GM12874 (cell line): ENCODE data around the gene FCER1A.

Source experiments
- TF ChIP-seq, protein P1 (sequence below): IDR thresholded peaks from 2 replicates; pipeline ENCODE4 v1.5.1; 2011; ENCODE audit warnings: low read depth, mild to moderate bottlenecking, control low read depth, low read length, moderate library complexity; ENCODE audit not compliant: insufficient read depth

The FCER1A gene

DNA sequence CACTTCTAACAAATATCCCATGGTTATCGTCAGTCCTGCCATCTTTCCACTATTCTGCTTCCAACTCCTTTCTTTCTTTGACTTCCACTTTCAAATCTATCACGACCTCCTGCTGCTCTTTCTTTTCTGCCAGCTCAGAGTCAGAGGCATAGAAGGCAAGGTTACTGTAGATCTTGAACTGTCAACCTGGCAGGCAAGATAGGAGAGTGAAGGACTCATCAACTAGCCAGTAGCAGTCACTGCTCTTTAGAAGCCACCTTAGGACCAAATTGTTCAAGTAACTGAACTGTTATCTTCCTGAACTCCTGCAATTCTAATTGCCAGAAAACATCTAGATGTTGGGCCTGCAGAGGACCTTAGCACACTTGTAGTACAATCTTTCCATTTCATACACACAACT lies 13.1 kb upstream of the FCER1A start:
- TF ChIP-seq, protein P1, sequence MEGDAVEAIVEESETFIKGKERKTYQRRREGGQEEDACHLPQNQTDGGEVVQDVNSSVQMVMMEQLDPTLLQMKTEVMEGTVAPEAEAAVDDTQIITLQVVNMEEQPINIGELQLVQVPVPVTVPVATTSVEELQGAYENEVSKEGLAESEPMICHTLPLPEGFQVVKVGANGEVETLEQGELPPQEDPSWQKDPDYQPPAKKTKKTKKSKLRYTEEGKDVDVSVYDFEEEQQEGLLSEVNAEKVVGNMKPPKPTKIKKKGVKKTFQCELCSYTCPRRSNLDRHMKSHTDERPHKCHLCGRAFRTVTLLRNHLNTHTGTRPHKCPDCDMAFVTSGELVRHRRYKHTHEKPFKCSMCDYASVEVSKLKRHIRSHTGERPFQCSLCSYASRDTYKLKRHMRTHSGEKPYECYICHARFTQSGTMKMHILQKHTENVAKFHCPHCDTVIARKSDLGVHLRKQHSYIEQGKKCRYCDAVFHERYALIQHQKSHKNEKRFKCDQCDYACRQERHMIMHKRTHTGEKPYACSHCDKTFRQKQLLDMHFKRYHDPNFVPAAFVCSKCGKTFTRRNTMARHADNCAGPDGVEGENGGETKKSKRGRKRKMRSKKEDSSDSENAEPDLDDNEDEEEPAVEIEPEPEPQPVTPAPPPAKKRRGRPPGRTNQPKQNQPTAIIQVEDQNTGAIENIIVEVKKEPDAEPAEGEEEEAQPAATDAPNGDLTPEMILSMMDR: no peak

DNA sequence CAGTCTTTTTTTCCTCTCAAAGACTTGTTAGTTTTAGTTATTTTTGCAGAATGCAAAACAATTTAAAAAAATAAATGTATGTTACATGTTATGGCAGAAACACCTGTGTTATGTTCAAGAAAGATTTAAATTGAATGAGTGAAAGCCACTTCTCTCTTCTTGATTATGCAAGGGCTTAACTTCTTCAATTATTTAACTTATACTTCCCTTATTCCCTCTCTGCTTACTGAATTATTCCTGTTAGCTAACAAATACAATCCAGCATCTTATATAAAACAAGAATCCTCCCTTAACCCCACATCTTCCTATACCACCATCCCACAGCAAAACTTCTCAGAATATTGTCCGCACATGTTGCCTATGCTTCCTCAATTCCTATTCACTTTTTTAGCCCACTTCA lies 10.7 kb upstream of the FCER1A start:
- TF ChIP-seq, protein P1: no peak

DNA sequence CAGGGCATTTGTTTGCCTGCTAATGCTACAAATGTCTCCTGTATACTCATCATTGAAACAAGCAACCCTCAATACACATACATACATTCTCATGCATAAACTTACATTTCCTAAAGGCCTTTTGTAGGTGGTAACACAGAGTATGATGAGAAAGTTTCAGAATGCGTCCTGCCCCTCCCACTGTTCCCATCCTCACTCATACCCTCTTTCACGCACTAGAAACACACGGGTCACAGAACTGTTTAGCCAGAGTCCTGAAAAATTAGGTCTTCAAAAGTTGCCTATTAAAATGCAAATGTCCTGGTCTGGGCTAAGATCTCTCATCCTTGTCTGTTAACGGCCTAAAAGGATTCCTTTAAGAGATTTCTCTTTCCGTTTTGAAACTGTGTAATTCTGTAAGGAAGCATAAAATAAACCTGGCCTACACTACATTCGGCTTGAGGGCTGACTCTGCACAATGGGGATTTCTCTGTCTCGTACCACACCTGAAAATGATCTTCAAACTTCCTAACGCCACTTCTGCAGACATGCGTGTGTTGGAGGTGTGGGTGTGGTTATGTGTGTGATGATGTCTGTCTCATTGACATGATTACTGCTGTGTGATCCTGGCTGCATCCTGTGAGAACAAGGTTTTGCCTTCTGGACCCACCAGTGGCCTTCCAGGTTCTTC lies 5.3 kb upstream of the FCER1A start:
- TF ChIP-seq, protein P1: no peak

DNA sequence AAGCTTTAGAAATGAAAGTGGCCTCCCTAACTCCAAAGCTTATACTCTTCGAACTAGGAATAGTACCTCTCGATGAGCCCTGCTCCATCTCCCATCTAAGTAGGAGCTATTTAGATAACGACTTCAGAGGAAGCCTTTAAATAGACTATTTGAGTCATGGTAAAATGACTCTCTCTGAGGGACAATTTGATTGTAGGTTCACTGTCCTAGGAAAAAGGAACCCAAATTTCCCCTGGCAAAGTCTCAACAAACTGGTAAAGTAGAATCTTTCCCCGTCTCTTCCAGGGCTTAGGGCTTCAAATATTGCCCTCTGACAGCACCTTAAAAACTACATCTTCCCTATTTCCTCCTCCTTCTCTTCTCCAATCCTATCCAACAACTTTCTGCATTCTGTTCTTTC lies 2.0 kb upstream of the FCER1A start:
- TF ChIP-seq, protein P1: no peak

DNA sequence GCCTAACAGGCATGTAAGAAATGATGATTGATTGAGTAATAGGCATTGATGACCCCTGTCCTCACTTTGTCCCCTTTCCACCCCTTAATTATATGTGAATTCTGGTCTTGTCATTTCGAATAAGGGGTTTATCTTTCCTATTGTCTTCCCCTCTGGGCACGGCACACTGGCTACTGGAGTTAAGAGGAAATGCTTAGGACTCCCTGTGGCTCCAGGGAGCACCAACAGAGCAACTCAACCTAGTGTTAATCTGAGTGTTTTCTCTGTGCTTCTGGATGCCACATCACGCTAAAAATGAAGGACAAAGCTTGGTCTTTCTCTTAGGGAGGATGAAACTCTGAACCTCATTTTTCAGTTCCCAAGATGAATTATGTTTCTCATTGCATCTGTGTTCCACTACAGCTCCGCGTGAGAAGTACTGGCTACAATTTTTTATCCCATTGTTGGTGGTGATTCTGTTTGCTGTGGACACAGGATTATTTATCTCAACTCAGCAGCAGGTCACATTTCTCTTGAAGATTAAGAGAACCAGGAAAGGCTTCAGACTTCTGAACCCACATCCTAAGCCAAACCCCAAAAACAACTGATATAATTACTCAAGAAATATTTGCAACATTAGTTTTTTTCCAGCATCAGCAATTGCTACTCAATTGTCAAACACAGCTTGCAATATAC lies 5.3 kb downstream of the FCER1A start:
- TF ChIP-seq, protein P1: no peak

DNA sequence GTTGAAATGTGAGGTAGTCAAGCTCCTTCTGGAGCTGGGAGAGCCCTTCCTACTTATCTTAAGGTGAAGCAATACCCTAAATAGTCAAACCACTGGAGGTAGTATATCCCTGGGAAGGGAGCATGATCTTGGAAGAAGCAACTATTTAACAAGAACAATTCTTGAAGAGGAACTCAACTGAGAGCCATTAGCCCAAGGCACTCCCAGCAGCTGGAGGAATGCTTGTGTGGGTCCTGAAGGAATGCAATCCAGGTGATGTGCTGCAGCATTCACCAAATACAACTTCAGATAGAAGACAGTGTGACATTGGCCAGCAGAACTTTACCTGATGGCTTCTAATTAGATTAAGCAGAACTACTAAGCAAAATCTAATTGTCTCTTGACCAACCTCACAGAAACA lies 9.5 kb downstream of the FCER1A start:
- TF ChIP-seq, protein P1: no peak

DNA sequence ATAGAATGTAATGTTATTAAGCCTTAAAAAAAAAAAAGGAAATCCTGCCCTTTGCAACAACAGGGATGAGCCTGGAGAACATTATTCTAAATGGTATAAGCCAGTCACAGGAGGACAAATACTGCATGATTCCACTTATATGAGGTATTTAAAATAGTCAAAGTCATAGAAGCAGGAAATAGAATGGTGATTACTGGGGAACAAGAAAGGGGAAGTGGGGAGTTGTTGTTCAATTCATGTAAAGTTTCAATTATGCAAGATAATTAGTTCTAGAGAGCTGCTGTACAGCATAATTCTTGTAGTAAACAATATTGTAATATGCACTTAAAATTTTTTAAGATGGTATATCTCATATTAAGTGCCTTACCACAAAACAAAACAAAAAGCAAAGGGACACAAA lies 13.2 kb downstream of the FCER1A start:
- TF ChIP-seq, protein P1: no peak
